Dedifferentiated amniotic fluid mesenchymal stem cell (primary cell): Measurements from ENCODE around the gene PGAP3.
A peak's percentile ranks its signal among the peaks of the same experiment; 100 is the strongest.

Experiments
- DNase-seq: peaks from one replicate; pipeline ENCODE4 v3.0.0-alpha.2; 2016; ENCODE audit errors: extremely low spot score

The PGAP3 gene

GRCh38 chr17:39672522-39673334, 15.1 kb downstream of the PGAP3 start:
- no peak for DNase-seq

- no peak for DNase-seq
Observed at GRCh38 chr17:39671651-39672521, 16.0 kb downstream of the PGAP3 start.

- no peak for DNase-seq
Observed at GRCh38 chr17:39670746-39671145, 17.1 kb downstream of the PGAP3 start.

- DNase-seq, result no peak
Observed at GRCh38 chr17:39669897-39670735, 17.7 kb downstream of the PGAP3 start.

GRCh38 chr17:39667945-39668924, 19.6 kb downstream of the PGAP3 start, which contains the start of gene PNMT:
Gene PNMT (plus strand): TSS chr17:39668453. CDS start chr17:39668476, 23 bp downstream.
- peak; percentile 36 for DNase-seq

- no peak for DNase-seq
Observed at GRCh38 chr17:39667262-39667944, 20.5 kb downstream of the PGAP3 start.

GRCh38 chr17:39666601-39667261, 21.1 kb downstream of the PGAP3 start:
- no peak for DNase-seq

- no peak for DNase-seq
Observed at GRCh38 chr17:39666231-39666600, 21.6 kb downstream of the PGAP3 start.

- DNase-seq, result no peak
Observed at GRCh38 chr17:39665642-39666224, 22.1 kb downstream of the PGAP3 start.

- DNase-seq, result no peak
Observed at GRCh38 chr17:39664581-39665561, 23.0 kb downstream of the PGAP3 start, which contains the start of gene TCAP. Gene TCAP (plus strand): TSS chr17:39665349. CDS start chr17:39665360, 11 bp downstream.

GRCh38 chr17:39663688-39664580, 23.9 kb downstream of the PGAP3 start:
- DNase-seq, result no peak

- no peak for DNase-seq
Observed at GRCh38 chr17:39663340-39663687, 24.5 kb downstream of the PGAP3 start.

GRCh38 chr17:39662551-39663339, 25.1 kb downstream of the PGAP3 start:
- no peak for DNase-seq

- no peak for DNase-seq
Observed at GRCh38 chr17:39661744-39662541, 25.9 kb downstream of the PGAP3 start.
